ENCODE results near the gene PITPNM1. TPM values are rescaled to one million over a fixed set of nuclear protein-coding genes. Genes with fewer than 3 reads are reported as not detected.

PITPNM1 gene
- total RNA-seq, 4 donors from 2014 or later = 4.0 to 12.2 (median 7.7) TPM

DNA sequence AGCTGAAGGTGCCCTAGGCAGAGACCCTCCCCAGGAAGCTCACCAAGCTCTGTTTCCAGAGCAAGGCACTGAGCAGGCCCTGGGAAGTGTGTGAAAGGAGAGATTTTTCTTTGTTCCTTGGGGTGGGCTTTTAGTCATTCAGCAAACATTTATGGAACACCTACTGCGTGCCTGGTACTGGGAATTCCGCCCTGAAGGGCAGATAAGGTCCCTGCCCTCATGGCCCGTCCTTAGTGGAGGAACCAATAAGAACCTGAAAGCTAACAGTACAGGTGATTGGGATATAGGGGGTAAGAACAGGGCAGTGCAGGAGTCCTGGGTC, 40.0 kb downstream of the PITPNM1 start:
- DNase-seq = no peak
- Histone ChIP-seq H3K27ac (peak overlapping the region; percentile 70 to 94 (median 83)), H3K36me3 (no peaks in the 10 kb centered on the region), H3K4me1 (peaks cover 15 to 23% of the 10 kb centered on the region in 2 donors), H3K27me3 (no peaks in the 10 kb centered on the region), H3K9me3 (no peaks in the 10 kb centered on the region), H3K4me3 (peak overlapping the region; percentile 51 to 67 (median 62))
- ATAC-seq = no peak
- no peak for TF ChIP-seq POLR2A (IDR thresholded peaks at IDR 0.05)
- TF ChIP-seq, protein P1, sequence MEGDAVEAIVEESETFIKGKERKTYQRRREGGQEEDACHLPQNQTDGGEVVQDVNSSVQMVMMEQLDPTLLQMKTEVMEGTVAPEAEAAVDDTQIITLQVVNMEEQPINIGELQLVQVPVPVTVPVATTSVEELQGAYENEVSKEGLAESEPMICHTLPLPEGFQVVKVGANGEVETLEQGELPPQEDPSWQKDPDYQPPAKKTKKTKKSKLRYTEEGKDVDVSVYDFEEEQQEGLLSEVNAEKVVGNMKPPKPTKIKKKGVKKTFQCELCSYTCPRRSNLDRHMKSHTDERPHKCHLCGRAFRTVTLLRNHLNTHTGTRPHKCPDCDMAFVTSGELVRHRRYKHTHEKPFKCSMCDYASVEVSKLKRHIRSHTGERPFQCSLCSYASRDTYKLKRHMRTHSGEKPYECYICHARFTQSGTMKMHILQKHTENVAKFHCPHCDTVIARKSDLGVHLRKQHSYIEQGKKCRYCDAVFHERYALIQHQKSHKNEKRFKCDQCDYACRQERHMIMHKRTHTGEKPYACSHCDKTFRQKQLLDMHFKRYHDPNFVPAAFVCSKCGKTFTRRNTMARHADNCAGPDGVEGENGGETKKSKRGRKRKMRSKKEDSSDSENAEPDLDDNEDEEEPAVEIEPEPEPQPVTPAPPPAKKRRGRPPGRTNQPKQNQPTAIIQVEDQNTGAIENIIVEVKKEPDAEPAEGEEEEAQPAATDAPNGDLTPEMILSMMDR (IDR thresholded peaks at IDR 0.05 in 4 of 5, conservative IDR thresholded peaks at IDR 0.05 in 1 of 5) = no peak
- intact Hi-C loops (cut with DNase I; ENCODE audit: low total_unique reads) (loop anchor here (2.0 to 5.0 kb wide), 2 partner anchors 22 to 38 kb away; partner anchors contain the start of genes CORO1B and RPS6KB2), in situ Hi-C loops (cut with MboI; ENCODE audit: low sequenced_read_pairs in 4 of 4) (no loop called here)

DNA sequence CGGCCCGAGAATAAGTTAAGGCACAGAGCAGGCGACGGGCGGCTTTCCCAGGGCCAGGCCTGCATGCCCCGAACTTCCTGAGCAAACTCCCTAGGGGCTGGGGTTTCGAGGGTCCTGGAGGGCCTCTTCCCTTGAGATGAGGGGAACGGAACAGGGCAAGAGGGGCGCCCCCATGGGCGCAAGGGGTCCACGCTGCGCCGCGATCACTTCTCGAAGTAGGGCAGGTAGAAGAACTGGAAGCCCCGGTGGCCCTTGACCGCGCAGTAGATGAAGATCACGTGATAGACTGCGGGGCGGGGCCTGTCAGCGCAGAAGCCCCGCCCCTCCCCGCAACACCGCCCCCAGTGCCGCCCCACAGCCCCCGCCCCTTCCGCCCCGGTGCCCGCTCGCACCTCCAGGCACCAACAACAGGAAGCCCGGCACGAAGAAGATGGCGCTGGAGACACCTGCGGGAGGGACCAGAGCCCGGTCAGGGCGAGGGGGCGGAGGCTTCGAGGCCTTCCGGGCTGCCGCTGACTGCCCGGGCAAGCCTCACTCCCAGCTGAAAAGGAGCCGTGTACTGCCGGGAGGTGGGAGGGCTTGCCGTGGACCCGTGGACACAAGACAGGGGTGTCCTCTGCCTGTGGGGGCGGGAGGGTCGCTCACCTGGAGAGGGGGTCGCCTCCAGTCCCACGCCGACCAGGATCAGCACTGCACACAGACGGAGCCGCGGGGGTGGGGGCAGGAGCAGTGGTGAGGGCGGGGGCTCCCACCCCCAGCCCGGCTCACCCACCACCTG, 40.6 kb downstream of the PITPNM1 start:
- intact Hi-C loops (cut with DNase I; ENCODE audit: low total_unique reads) (loop anchor here (2.0 to 5.0 kb wide), 2 partner anchors 22 to 37 kb away; partner anchors contain the start of genes CORO1B and RPS6KB2), in situ Hi-C loops (cut with MboI; ENCODE audit: low sequenced_read_pairs in 4 of 4) (no loop called here)
- Histone ChIP-seq H3K27ac (peak overlapping the region; percentile 70 to 94 (median 83)), H3K9me3 (no peaks in the 10 kb centered on the region), H3K4me3 (peak overlapping the region; percentile 51 to 67 (median 62)), H3K36me3 (no peaks in the 10 kb centered on the region), H3K4me1 (peaks cover 15 to 20% of the 10 kb centered on the region in 2 donors), H3K27me3 (no peaks in the 10 kb centered on the region)
- TF ChIP-seq, protein P1 (IDR thresholded peaks at IDR 0.05 in 4 of 5, conservative IDR thresholded peaks at IDR 0.05 in 1 of 5) = no peak
- peak; percentile 21 to 26 for TF ChIP-seq POLR2A (IDR thresholded peaks at IDR 0.05)
- ATAC-seq (peak; percentile 31 to 56), DNase-seq (peak; percentile 66 to 79)

DNA sequence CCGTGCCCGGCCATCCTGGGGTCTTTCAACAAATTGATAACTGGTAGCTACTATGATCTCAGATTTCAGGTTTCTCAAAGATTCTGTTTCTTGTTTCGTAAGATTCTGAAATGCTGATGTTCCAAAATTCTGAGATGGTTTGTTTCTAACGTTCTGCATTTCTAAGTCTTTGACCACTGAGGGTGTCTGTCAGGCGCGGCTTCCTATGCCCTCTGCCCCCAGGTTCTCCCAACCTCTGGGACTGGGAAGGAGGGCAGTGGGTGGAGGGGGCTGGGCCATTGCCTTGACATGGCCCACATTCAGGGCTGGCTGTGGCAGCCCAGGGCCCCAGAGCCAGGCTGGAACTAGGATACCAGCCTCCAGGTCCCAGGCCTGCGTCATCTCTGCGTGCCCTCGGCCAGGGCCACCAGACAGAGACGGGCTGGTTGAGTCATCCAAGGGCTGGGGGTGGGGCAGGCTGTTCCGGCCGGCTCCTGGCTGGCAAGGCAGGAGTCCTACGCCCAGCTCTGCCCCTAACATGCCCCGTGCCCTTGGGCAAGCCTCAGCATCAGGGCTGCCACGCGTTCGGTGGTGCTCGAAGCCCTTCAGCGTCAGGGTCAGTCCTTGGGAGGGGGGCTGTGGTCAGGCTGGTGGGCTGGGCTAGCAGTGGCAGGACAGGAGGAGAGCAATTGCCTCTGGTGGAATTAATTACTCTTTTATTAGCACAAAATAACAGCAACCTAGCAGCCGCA, 41.3 kb downstream of the PITPNM1 start:
- peak; percentile 38 to 76 for DNase-seq
- ATAC-seq = peak; percentile 23 to 48
- peaks cover 15 to 20% of the 10 kb centered on the region in 2 donors for H3K4me1 ChIP-seq
- no peaks in the 10 kb centered on the region for H3K9me3 ChIP-seq
- intact Hi-C loops (cut with DNase I; ENCODE audit: low total_unique reads) (loop anchor here (2.0 kb wide), 1 partner anchor 21 kb away; the partner anchor contains the start of gene CORO1B), in situ Hi-C loops (cut with MboI; ENCODE audit: low sequenced_read_pairs in 4 of 4) (no loop called here)
- peak overlapping the region; percentile 51 to 67 (median 62) for H3K4me3 ChIP-seq
- H3K27me3 ChIP-seq = no peaks in the 10 kb centered on the region
- no peak for TF ChIP-seq POLR2A (IDR thresholded peaks at IDR 0.05)
- TF ChIP-seq, protein P1 (IDR thresholded peaks at IDR 0.05 in 4 of 5, conservative IDR thresholded peaks at IDR 0.05 in 1 of 5) = no peak
- peak overlapping the region; percentile 70 to 94 (median 83) for H3K27ac ChIP-seq
- H3K36me3 ChIP-seq = no peaks in the 10 kb centered on the region

DNA sequence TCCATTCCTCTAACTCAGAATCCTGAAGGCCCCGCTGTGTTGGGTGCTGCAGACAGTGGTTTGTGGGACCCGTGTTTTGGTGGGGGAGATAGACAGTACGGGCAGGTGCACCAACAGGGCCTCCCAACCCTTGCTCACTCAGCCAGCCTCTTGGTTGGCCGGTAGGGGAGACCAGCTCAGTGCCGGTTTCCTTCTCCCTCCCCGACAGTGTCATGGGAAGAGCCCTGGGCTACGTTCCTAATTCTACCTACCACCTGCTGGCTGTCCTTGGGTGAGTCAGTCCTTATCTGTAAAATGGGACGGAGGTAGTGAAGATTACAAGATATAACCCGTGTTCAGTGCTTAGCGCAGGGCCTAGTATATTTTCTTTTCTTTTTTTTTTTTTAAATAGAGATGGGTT, 42.0 kb downstream of the PITPNM1 start:
- Histone ChIP-seq H3K27ac (peak overlapping the region in 3 of 4 donors; percentile 70 to 85 (median 81)), H3K9me3 (no peaks in the 10 kb centered on the region), H3K4me3 (no peak overlapping the region), H3K4me1 (peaks cover 11 to 13% of the 10 kb centered on the region in 2 donors), H3K36me3 (no peaks in the 10 kb centered on the region), H3K27me3 (no peaks in the 10 kb centered on the region)
- TF ChIP-seq, protein P1 (IDR thresholded peaks at IDR 0.05 in 4 of 5, conservative IDR thresholded peaks at IDR 0.05 in 1 of 5) = no peak
- TF ChIP-seq POLR2A (IDR thresholded peaks at IDR 0.05) = no peak
- ATAC-seq (no peak), DNase-seq (no peak)
- in situ Hi-C loops (cut with MboI; ENCODE audit: low sequenced_read_pairs in 4 of 4) = no loop called here
- intact Hi-C loops (cut with DNase I; ENCODE audit: low total_unique reads) = no loop called here
